ENCODE measurements around the gene SFSWAP. TPM values are rescaled to one million over a fixed set of nuclear protein-coding genes. Genes with fewer than 3 reads are reported as not detected.

The SFSWAP gene
- total RNA-seq, 1 experiment from 2014 or later, result 68.8 TPM

- intact Hi-C loops (cut with micrococcal nuclease), result loop anchor here (1.0 kb wide), 2 partner anchors 114 to 166 kb away; partner anchors contain the start of gene EP400
- no TSS peak for BruUV-seq (replicated peaks)
- no peak for DNase-seq (ENCODE audit: unreplicated experiment)
- Mint-ChIP-seq H3K4me1 (ENCODE audit: insufficient read depth, unreplicated experiment) (no peaks in the 10 kb centered on the region), H3K27me3 (ENCODE audit: insufficient read depth, unreplicated experiment) (no peaks in the 10 kb centered on the region), H3K9me3 (ENCODE audit: unreplicated experiment) (no peaks in the 10 kb centered on the region), H3K4me3 (ENCODE audit: unreplicated experiment) (no peak overlapping the region), H3K27ac (ENCODE audit: low read depth, unreplicated experiment) (no peak overlapping the region), H3K36me3 (ENCODE audit: insufficient read depth, unreplicated experiment) (no peaks in the 10 kb centered on the region)
- TF ChIP-seq CTCF (IDR thresholded peaks at IDR 0.05; ENCODE audit: unreplicated experiment), result no peak
- ChIA-PET CTCF (interaction anchor here (0.6 to 2.3 kb wide), 12 partner anchors 19 to 124 kb away, joined by 3 to 9 read pairs (median 4); no protein-coding TSS in a partner anchor), POLR2A (interaction anchor here (0.6 kb wide), 1 partner anchor 55 kb away, joined by 3 read pairs; no protein-coding TSS in a partner anchor)
Measured at GRCh38 chr12:131835616-131836171, 124.8 kb downstream of the SFSWAP start.

- no peak overlapping the region for H3K4me3 Mint-ChIP-seq (ENCODE audit: unreplicated experiment)
- peak; percentile 41 for TF ChIP-seq CTCF (IDR thresholded peaks at IDR 0.05; ENCODE audit: unreplicated experiment)
- H3K27me3 Mint-ChIP-seq (ENCODE audit: insufficient read depth, unreplicated experiment), result no peaks in the 10 kb centered on the region
- ChIA-PET CTCF (interaction anchor here (0.6 to 2.3 kb wide), 14 partner anchors 20 to 124 kb away, joined by 3 to 9 read pairs (median 4); no protein-coding TSS in a partner anchor), POLR2A (interaction anchor here (0.5 kb wide), 1 partner anchor 104 kb away, joined by 3 read pairs; no protein-coding TSS in a partner anchor)
- H3K27ac Mint-ChIP-seq (ENCODE audit: low read depth, unreplicated experiment), result no peak overlapping the region
- H3K4me1 Mint-ChIP-seq (ENCODE audit: insufficient read depth, unreplicated experiment), result no peaks in the 10 kb centered on the region
- H3K9me3 Mint-ChIP-seq (ENCODE audit: unreplicated experiment), result no peaks in the 10 kb centered on the region
- DNase-seq (ENCODE audit: unreplicated experiment), result no peak
- H3K36me3 Mint-ChIP-seq (ENCODE audit: insufficient read depth, unreplicated experiment), result no peaks in the 10 kb centered on the region
- no TSS peak for BruUV-seq (replicated peaks)
- intact Hi-C loops (cut with micrococcal nuclease), result loop anchor here (1.0 kb wide), 2 partner anchors 113 to 165 kb away; partner anchors contain the start of gene EP400
Measured at GRCh38 chr12:131836193-131836592, 125.3 kb downstream of the SFSWAP start.

- no peak for DNase-seq (ENCODE audit: unreplicated experiment)
- no peaks in the 10 kb centered on the region for H3K9me3 Mint-ChIP-seq (ENCODE audit: unreplicated experiment)
Measured at GRCh38 chr12:131836714-131837397, 126.0 kb downstream of the SFSWAP start.

More at GRCh38 chr12:131836714-131837397, 126.0 kb downstream of the SFSWAP start:
- CTCF ChIA-PET, result interaction anchor here (0.6 to 2.3 kb wide), 14 partner anchors 11 to 929 kb away, joined by 3 to 9 read pairs (median 3); partner anchors contain the start of gene EP400
- Mint-ChIP-seq H3K27ac (ENCODE audit: low read depth, unreplicated experiment) (no peak overlapping the region), H3K36me3 (ENCODE audit: insufficient read depth, unreplicated experiment) (no peaks in the 10 kb centered on the region), H3K4me1 (ENCODE audit: insufficient read depth, unreplicated experiment) (no peaks in the 10 kb centered on the region), H3K4me3 (ENCODE audit: unreplicated experiment) (no peak overlapping the region), H3K27me3 (ENCODE audit: insufficient read depth, unreplicated experiment) (no peaks in the 10 kb centered on the region)
- intact Hi-C loops (cut with micrococcal nuclease), result loop anchor here (1.0 kb wide), 2 partner anchors 112 to 164 kb away; partner anchors contain the start of gene EP400
- TF ChIP-seq CTCF (IDR thresholded peaks at IDR 0.05; ENCODE audit: unreplicated experiment), result no peak
- POLR2A ChIA-PET, result interaction anchor here (0.5 kb wide), 1 partner anchor 103 kb away, joined by 3 read pairs; no protein-coding TSS in a partner anchor
- no TSS peak for BruUV-seq (replicated peaks)

Measured in MCF 10A (cell line).